BLaER1 (cell line): Measurements from ENCODE around the gene CTSH.
A peak's percentile ranks its signal among the peaks of the same experiment; 100 is the strongest.

ENCODE experiments used
- H3K27ac ChIP-seq: shearing (Covaris generic); formaldehyde crosslinking; 2 replicates; pipeline ENCODE4 v1.8.1; 2022
- H3K27me3 ChIP-seq: shearing (Covaris generic); formaldehyde crosslinking; 2 replicates; pipeline ENCODE4 v1.8.1; 2022
- H3K36me3 ChIP-seq: shearing (Covaris generic); formaldehyde crosslinking; 2 replicates; pipeline ENCODE4 v1.8.1; 2022
- H3K4me1 ChIP-seq: shearing (Covaris generic); formaldehyde crosslinking; 2 replicates; pipeline ENCODE4 v1.8.1; 2022
- H3K4me2 ChIP-seq: shearing (Covaris generic); formaldehyde crosslinking; 2 replicates; pipeline ENCODE4 v1.8.1; 2022
- H3K4me3 ChIP-seq: shearing (Covaris generic); formaldehyde crosslinking; 2 replicates; pipeline ENCODE4 v1.8.1; 2022
- H3K9ac ChIP-seq: shearing (Covaris generic); formaldehyde crosslinking; 2 replicates; pipeline ENCODE4 v1.8.1; 2022
- H3K9me3 ChIP-seq: shearing (Covaris generic); formaldehyde crosslinking; 2 replicates; pipeline ENCODE4 v1.8.1; 2022
- H4K20me1 ChIP-seq: shearing (Covaris generic); formaldehyde crosslinking; 2 replicates; pipeline ENCODE4 v1.8.1; 2022
- Cebpa-rat ChIP-seq: shearing (Covaris generic); IDR thresholded peaks from 2 replicates; pipeline ENCODE4 v1.8.1; 2022

The CTSH gene

GRCh38 chr15:78987556-78988360 is 42.9 kb upstream of the CTSH start:
- peak overlapping the region; percentile 30 for H3K4me2 ChIP-seq
- no peak overlapping the region for H3K9ac ChIP-seq

GRCh38 chr15:78985859-78986475 is 41.1 kb upstream of the CTSH start:
- H3K4me1 ChIP-seq, result peaks cover 45% of the 10 kb centered on the region
- no peaks in the 10 kb centered on the region for H3K36me3 ChIP-seq
- no peak overlapping the region for H3K9ac ChIP-seq
- no peak for TF ChIP-seq Cebpa-rat
- no peak overlapping the region for H3K27ac ChIP-seq
- H3K4me3 ChIP-seq, result no peak overlapping the region
- H4K20me1 ChIP-seq, result no peaks in the 10 kb centered on the region
- H3K27me3 ChIP-seq, result no peaks in the 10 kb centered on the region
- H3K4me2 ChIP-seq, result no peak overlapping the region
- H3K9me3 ChIP-seq, result no peaks in the 10 kb centered on the region

More at GRCh38 chr15:78987556-78988360, 42.9 kb upstream of the CTSH start:
- Histone ChIP-seq H3K27me3 (no peaks in the 10 kb centered on the region), H4K20me1 (no peaks in the 10 kb centered on the region), H3K9me3 (no peaks in the 10 kb centered on the region), H3K36me3 (no peaks in the 10 kb centered on the region), H3K4me1 (peaks cover 42% of the 10 kb centered on the region), H3K4me3 (no peak overlapping the region), H3K27ac (no peak overlapping the region)
- TF ChIP-seq Cebpa-rat, result no peak

GRCh38 chr15:78984041-78984440 is 39.2 kb upstream of the CTSH start:
- Histone ChIP-seq H3K4me1 (peaks cover 57% of the 10 kb centered on the region), H3K4me2 (no peak overlapping the region), H3K9me3 (no peaks in the 10 kb centered on the region), H3K9ac (no peak overlapping the region), H3K4me3 (no peak overlapping the region), H3K27me3 (no peaks in the 10 kb centered on the region), H4K20me1 (no peaks in the 10 kb centered on the region), H3K27ac (no peak overlapping the region), H3K36me3 (no peaks in the 10 kb centered on the region)
- TF ChIP-seq Cebpa-rat, result no peak

- Histone ChIP-seq H3K4me1 (peaks cover 57% of the 10 kb centered on the region), H3K9me3 (no peaks in the 10 kb centered on the region), H4K20me1 (no peaks in the 10 kb centered on the region), H3K27ac (no peak overlapping the region), H3K4me2 (peak overlapping the region; percentile 89), H3K36me3 (no peaks in the 10 kb centered on the region), H3K27me3 (no peaks in the 10 kb centered on the region), H3K4me3 (no peak overlapping the region), H3K9ac (no peak overlapping the region)
- TF ChIP-seq Cebpa-rat, result no peak
Observed at GRCh38 chr15:78983146-78983918, 38.5 kb upstream of the CTSH start.

GRCh38 chr15:78982736-78983135 is 37.9 kb upstream of the CTSH start:
- no peak overlapping the region for H3K4me3 ChIP-seq
- no peaks in the 10 kb centered on the region for H3K9me3 ChIP-seq
- H3K9ac ChIP-seq, result no peak overlapping the region
- peak overlapping the region; percentile 89 for H3K4me2 ChIP-seq
- H3K27ac ChIP-seq, result no peak overlapping the region
- H3K27me3 ChIP-seq, result no peaks in the 10 kb centered on the region
- TF ChIP-seq Cebpa-rat, result no peak
- H3K4me1 ChIP-seq, result peaks cover 59% of the 10 kb centered on the region
- no peaks in the 10 kb centered on the region for H4K20me1 ChIP-seq
- no peaks in the 10 kb centered on the region for H3K36me3 ChIP-seq

GRCh38 chr15:78981532-78982313 is 36.9 kb upstream of the CTSH start:
- Histone ChIP-seq H3K4me1 (peaks cover 69% of the 10 kb centered on the region), H3K9me3 (no peaks in the 10 kb centered on the region), H3K4me2 (peak overlapping the region; percentile 89), H3K9ac (no peak overlapping the region), H3K27me3 (no peaks in the 10 kb centered on the region), H3K27ac (no peak overlapping the region), H3K36me3 (no peaks in the 10 kb centered on the region), H4K20me1 (no peaks in the 10 kb centered on the region), H3K4me3 (no peak overlapping the region)
- TF ChIP-seq Cebpa-rat, result no peak

GRCh38 chr15:78979456-78980320 is 34.8 kb upstream of the CTSH start:
- no peaks in the 10 kb centered on the region for H3K27me3 ChIP-seq
- no peaks in the 10 kb centered on the region for H3K36me3 ChIP-seq
- H3K4me2 ChIP-seq, result peak overlapping the region; percentile 89
- no peaks in the 10 kb centered on the region for H4K20me1 ChIP-seq
- H3K9me3 ChIP-seq, result no peaks in the 10 kb centered on the region
- H3K4me3 ChIP-seq, result peak overlapping the region; percentile 24; the same call in 1 of the 2 replicates
- H3K9ac ChIP-seq, result no peak overlapping the region
- H3K27ac ChIP-seq, result 0 out of 2 replicates have a peak overlapping the region, but pooled peaks have one; percentile 20
- no peak for TF ChIP-seq Cebpa-rat
- peaks cover 73% of the 10 kb centered on the region for H3K4me1 ChIP-seq

GRCh38 chr15:78978601-78979179 is 33.8 kb upstream of the CTSH start:
- Histone ChIP-seq H3K9ac (no peak overlapping the region), H3K9me3 (no peaks in the 10 kb centered on the region), H3K4me2 (peak overlapping the region; percentile 89), H3K27ac (peak overlapping the region; percentile 20; the same call in 1 of the 2 replicates), H3K4me1 (peaks cover 73% of the 10 kb centered on the region), H3K4me3 (no peak overlapping the region; the same call in 1 of the 2 replicates), H3K36me3 (no peaks in the 10 kb centered on the region), H3K27me3 (no peaks in the 10 kb centered on the region), H4K20me1 (no peaks in the 10 kb centered on the region)
- no peak for TF ChIP-seq Cebpa-rat
